Uterus (tissue), 2 donors: ENCODE measurements around the gene PDLIM7.

Source experiments
- POLR2A ChIP-seq, 2 donors: fragments of 450-650 bp; IDR thresholded peaks; one replicate each; pipeline ENCODE4 v1.6.1; 2016; ENCODE audit warnings: antibody characterized with exemption in 2 of 2, mild to moderate bottlenecking in 1 of 2, moderate library complexity in 1 of 2
- TF ChIP-seq, protein P1 (sequence below), 4 experiments: fragments of 200-600 bp in 2 of 4; fragments of 450-650 bp in 2 of 4; sonication (generic) in 2 of 4; IDR thresholded peaks; one replicate each; pipeline ENCODE4 v1.5.1; 2016 to 2019; ENCODE audit warnings: antibody characterized with exemption in 4 of 4, mild to moderate bottlenecking in 2 of 4, moderate library complexity in 1 of 4

DNA sequence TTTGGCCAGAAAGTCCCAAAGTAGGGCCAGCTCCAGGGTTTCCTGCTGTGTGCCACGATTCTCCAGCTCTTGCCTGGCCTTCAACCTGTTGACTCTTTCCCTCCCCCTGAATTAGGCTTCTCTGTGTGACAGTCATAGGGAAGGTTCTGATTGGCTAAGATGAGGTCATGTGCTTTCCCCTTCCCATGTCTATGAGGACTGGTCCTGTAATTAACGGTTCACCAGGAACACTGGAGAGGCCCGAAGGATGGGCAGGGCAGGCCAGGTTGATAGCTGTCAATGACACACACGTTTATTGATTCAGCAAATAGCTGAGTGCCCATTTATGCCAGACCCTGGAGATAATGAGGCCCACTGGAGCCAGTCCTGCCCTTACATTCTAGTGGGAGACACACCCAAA is 59.8 kb downstream of the PDLIM7 start:
- TF ChIP-seq, protein P1, sequence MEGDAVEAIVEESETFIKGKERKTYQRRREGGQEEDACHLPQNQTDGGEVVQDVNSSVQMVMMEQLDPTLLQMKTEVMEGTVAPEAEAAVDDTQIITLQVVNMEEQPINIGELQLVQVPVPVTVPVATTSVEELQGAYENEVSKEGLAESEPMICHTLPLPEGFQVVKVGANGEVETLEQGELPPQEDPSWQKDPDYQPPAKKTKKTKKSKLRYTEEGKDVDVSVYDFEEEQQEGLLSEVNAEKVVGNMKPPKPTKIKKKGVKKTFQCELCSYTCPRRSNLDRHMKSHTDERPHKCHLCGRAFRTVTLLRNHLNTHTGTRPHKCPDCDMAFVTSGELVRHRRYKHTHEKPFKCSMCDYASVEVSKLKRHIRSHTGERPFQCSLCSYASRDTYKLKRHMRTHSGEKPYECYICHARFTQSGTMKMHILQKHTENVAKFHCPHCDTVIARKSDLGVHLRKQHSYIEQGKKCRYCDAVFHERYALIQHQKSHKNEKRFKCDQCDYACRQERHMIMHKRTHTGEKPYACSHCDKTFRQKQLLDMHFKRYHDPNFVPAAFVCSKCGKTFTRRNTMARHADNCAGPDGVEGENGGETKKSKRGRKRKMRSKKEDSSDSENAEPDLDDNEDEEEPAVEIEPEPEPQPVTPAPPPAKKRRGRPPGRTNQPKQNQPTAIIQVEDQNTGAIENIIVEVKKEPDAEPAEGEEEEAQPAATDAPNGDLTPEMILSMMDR (IDR thresholded peaks at IDR 0.05), result no peak
- TF ChIP-seq POLR2A (IDR thresholded peaks at IDR 0.05), result no peak
